ENCODE measurements around the gene DNASE1L1. TPM values are rescaled to one million over a fixed set of nuclear protein-coding genes. Genes with fewer than 3 reads are reported as not detected.
A peak's percentile ranks its signal among the peaks of the same experiment; 100 is the strongest.

Gene DNASE1L1
- polyA plus RNA-seq, 1 donor (not counting 4 experiments of a cell fraction or from before 2014, with no cell fraction given): 17.1 TPM

DNA sequence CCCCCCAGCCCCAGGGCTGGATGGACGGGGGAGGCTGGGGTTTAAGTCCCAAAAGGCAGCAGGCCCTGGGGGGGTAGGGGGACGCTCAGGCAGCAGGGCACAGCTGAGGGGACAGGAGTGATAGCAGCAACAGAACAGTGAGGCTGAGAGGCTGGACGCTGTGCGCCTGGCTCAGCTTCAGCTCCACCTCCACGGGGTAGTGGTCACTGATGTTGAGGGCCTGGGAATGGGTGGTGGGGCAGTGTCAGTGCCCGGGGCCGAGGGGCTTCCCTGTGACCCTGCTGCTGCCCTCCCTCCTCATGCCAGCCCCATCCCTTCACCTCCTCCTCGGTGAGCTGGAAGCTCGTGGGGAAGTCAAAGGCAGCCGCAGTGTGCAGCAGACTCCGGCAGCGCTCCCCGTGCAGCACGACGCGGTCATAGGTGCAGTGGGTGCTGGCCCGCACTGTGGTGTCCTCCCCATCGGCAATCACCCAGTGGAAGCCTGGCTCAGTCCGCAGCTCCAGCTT is 6.4 kb downstream of the DNASE1L1 start:
- Histone ChIP-seq H3K36me3 (ENCODE audit: control insufficient read depth in 2 of 2, extremely low read depth in 1 of 2, insufficient read depth in 2 of 2, low read length in 2 of 2) (peaks cover 6 to 18% of the 10 kb centered on the region in 2 experiments), H2AFZ (ENCODE audit: control insufficient read depth, low read length) (no peak overlapping the region), H3K79me2 (ENCODE audit: control insufficient read depth, insufficient read depth, low read length) (peaks cover 13% of the 10 kb centered on the region), H3K27ac (ENCODE audit: control insufficient read depth, insufficient read depth, low read length) (peak overlapping the region; percentile 4), H4K20me1 (ENCODE audit: control insufficient read depth, extremely low read depth, insufficient read depth, low read length) (no peaks in the 10 kb centered on the region), H3K4me1 (ENCODE audit: control insufficient read depth, extremely low read depth, insufficient read depth, low read length) (peaks cover 2% of the 10 kb centered on the region), H3K9me1 (ENCODE audit: control insufficient read depth, extremely low read depth, insufficient read depth, low read length) (no peaks in the 10 kb centered on the region), H3K4me3 (ENCODE audit: control insufficient read depth in 2 of 3, extremely low read depth in 1 of 3, insufficient read depth in 2 of 3, low read depth in 1 of 3, low read length in 3 of 3) (no peak overlapping the region), H3K9ac (ENCODE audit: control insufficient read depth, extremely low read depth, insufficient read depth, low read length) (no peak overlapping the region), H3K27me3 (ENCODE audit: control insufficient read depth, extremely low read depth, insufficient read depth, low read length) (no peaks in the 10 kb centered on the region), H3K4me2 (ENCODE audit: control insufficient read depth, extremely low read depth, insufficient read depth, low read depth, low read length) (no peak overlapping the region), H3K9me3 (ENCODE audit: control insufficient read depth, low read depth, low read length) (no peaks in the 10 kb centered on the region)
- DNase-seq (ENCODE audit: low read depth, low spot score): no peak
- TF ChIP-seq EZH2 (IDR thresholded peaks at IDR 0.05; ENCODE audit: low read length): no peak
- TF ChIP-seq, protein P1, sequence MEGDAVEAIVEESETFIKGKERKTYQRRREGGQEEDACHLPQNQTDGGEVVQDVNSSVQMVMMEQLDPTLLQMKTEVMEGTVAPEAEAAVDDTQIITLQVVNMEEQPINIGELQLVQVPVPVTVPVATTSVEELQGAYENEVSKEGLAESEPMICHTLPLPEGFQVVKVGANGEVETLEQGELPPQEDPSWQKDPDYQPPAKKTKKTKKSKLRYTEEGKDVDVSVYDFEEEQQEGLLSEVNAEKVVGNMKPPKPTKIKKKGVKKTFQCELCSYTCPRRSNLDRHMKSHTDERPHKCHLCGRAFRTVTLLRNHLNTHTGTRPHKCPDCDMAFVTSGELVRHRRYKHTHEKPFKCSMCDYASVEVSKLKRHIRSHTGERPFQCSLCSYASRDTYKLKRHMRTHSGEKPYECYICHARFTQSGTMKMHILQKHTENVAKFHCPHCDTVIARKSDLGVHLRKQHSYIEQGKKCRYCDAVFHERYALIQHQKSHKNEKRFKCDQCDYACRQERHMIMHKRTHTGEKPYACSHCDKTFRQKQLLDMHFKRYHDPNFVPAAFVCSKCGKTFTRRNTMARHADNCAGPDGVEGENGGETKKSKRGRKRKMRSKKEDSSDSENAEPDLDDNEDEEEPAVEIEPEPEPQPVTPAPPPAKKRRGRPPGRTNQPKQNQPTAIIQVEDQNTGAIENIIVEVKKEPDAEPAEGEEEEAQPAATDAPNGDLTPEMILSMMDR (optimal IDR thresholded peaks at IDR 0.05 in 1 of 3, IDR thresholded peaks at IDR 0.05 in 1 of 3, conservative IDR thresholded peaks at IDR 0.05 in 1 of 3; ENCODE audit: extremely low read depth in 1 of 3, insufficient read depth in 2 of 3, low read length in 3 of 3): no peak
- no peak for FAIRE-seq
- dilution Hi-C loops (cut with MboI; ENCODE audit: extremely low pct_ligation_motif_present, low sequenced_read_pairs): no loop called here

DNA sequence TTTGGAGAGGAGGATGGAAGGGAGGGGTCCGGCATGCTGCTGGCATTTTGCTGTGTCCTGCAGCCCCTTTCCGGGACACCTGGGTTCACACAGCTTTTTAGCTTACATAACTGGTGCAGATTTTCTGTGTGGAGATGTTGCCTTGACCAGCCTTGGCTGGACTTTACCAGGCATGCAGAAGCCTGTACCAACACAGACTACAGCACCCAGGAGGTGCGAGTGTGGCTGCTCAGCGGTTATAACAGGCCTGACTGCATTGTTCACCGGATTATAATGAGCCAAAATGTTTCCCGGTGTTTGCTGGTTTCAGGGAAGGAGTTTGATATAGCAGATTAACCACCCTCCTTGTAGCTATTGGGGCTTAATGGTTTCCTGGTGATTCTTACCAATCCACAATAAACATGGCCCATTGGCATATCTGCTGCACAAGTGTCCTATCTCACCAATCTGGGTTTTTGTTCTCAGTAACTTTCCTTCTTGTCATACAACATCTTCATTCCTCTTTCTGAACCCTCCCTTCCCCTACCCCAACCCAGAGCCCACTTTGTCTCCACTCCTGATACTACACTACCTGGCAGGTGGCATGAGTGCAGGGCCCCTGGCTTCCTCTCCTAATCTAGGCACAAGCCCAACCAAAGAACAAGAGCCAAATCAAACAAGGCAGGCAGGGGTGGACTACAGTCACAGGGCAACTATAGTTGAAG is 7.0 kb downstream of the DNASE1L1 start:
- Histone ChIP-seq H3K4me3 (ENCODE audit: control insufficient read depth in 2 of 3, extremely low read depth in 1 of 3, insufficient read depth in 2 of 3, low read depth in 1 of 3, low read length in 3 of 3) (no peak overlapping the region), H3K9ac (ENCODE audit: control insufficient read depth, extremely low read depth, insufficient read depth, low read length) (no peak overlapping the region), H3K79me2 (ENCODE audit: control insufficient read depth, insufficient read depth, low read length) (peaks cover 13% of the 10 kb centered on the region), H3K36me3 (ENCODE audit: control insufficient read depth in 2 of 2, extremely low read depth in 1 of 2, insufficient read depth in 2 of 2, low read length in 2 of 2) (peaks cover 6 to 18% of the 10 kb centered on the region in 2 experiments), H3K9me3 (ENCODE audit: control insufficient read depth, low read depth, low read length) (no peaks in the 10 kb centered on the region), H4K20me1 (ENCODE audit: control insufficient read depth, extremely low read depth, insufficient read depth, low read length) (no peaks in the 10 kb centered on the region), H3K27ac (ENCODE audit: control insufficient read depth, insufficient read depth, low read length) (peak overlapping the region; percentile 4), H3K27me3 (ENCODE audit: control insufficient read depth, extremely low read depth, insufficient read depth, low read length) (no peaks in the 10 kb centered on the region), H2AFZ (ENCODE audit: control insufficient read depth, low read length) (no peak overlapping the region), H3K4me1 (ENCODE audit: control insufficient read depth, extremely low read depth, insufficient read depth, low read length) (peaks cover 2% of the 10 kb centered on the region), H3K4me2 (ENCODE audit: control insufficient read depth, extremely low read depth, insufficient read depth, low read depth, low read length) (no peak overlapping the region), H3K9me1 (ENCODE audit: control insufficient read depth, extremely low read depth, insufficient read depth, low read length) (no peaks in the 10 kb centered on the region)
- TF ChIP-seq, protein P1 (optimal IDR thresholded peaks at IDR 0.05 in 1 of 3, IDR thresholded peaks at IDR 0.05 in 1 of 3, conservative IDR thresholded peaks at IDR 0.05 in 1 of 3; ENCODE audit: extremely low read depth in 1 of 3, insufficient read depth in 2 of 3, low read length in 3 of 3): no peak
- no peak for TF ChIP-seq EZH2 (IDR thresholded peaks at IDR 0.05; ENCODE audit: low read length)
- FAIRE-seq (peak; percentile 82), DNase-seq (ENCODE audit: low read depth, low spot score) (no peak)
- dilution Hi-C loops (cut with MboI; ENCODE audit: extremely low pct_ligation_motif_present, low sequenced_read_pairs): no loop called here

Measured in keratinocyte (primary cell).